Stimulated activated CD4-positive, alpha-beta T cell treated with anti-CD3 and anti-CD28 coated beads, Interleukin-1b, Interleukin-23, amount 100 ng/mL, for 24 hours (primary cell): Measurements from ENCODE around the gene OR2S2.
"Not testable (repeated sequence)": the region's sequence is repeated elsewhere in the genome, so short reads cannot be mapped to it uniquely, and the experiment has no call there.

ENCODE experiments used
- DNase-seq, 4 experiments: peaks; one replicate each; pipeline ENCODE4 v3.0.0-alpha.2; 2020; ENCODE audit warnings: low read depth in 4 of 4, low spot score in 1 of 4

Gene OR2S2

DNA sequence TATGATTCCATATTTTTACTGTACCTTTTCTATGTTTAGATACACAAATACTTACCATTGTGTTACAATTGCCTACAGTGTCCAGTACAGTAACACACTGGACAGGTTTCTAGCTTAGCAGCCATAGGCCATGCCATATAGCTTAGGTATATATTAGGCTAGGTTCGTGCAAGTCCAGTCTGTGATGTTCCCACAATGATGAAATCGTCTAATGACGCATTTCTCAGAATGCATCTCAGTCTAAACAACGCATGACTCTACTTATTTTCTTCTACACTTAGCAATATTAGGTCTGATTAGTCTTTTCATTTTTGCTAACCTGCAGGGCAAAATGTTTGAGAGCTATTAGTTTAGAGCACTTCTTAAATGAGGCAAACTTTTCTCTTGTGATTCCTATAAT is 22.7 kb downstream of the OR2S2 start:
- DNase-seq = no peak

GRCh38 chr9:35934069-35934468 is 23.9 kb downstream of the OR2S2 start:
- not testable (repeated sequence) for DNase-seq

DNA sequence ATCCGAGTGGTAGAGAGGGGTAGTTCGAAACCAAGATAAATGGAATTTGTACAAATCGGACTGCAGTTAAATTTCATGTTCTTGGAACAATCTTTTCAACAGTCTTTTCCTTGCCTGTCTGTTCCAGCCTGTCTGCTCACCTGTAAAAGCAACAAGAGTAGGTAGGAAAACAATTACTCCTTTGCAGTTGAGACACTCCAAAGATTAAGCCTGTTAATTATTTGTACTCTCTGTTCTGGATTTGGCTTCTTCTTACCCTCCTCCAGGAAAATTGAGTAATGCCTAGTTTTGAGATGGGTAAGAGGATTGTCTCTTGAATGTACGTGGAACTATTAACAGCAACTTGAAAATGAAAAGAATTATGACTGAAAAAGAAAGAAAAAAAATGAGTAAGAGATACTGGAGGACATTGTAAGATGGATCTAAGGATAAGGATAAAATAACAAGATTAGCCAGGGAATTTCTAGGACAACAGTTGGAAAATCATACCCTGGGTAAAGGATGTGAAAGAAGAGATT is 24.3 kb downstream of the OR2S2 start:
- DNase-seq = no peak

DNA sequence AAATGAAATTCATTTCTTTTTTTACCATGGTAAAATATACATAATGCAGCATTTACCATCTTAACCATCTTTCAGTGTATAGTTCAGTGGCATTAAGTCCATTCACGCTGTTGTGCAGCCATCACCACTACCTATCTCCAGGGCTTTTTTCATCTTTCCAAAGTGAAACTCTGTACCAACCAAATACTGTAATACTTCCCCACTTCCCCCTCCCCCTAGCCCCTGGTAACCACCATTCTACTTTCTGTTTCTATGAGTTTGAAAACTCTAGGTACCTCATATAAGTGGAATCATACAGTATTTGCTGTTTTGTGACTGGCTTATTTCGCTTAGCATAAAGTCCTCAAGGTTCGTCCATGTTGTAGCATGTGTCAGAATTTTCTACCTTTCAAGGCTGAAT is 25.2 kb downstream of the OR2S2 start:
- peak in 1 of 4 experiments; percentile 25 for DNase-seq

GRCh38 chr9:35930989-35931388 is 27.0 kb downstream of the OR2S2 start:
- no peak for DNase-seq

- no peak for DNase-seq
These were observed 27.4 kb downstream of the OR2S2 start for GRCh38 chr9:35930521-35930920.

GRCh38 chr9:35929453-35929718 is 28.6 kb downstream of the OR2S2 start:
- DNase-seq = no peak

- no peak for DNase-seq
These were observed 29.1 kb downstream of the OR2S2 start for GRCh38 chr9:35928591-35929452.

DNA sequence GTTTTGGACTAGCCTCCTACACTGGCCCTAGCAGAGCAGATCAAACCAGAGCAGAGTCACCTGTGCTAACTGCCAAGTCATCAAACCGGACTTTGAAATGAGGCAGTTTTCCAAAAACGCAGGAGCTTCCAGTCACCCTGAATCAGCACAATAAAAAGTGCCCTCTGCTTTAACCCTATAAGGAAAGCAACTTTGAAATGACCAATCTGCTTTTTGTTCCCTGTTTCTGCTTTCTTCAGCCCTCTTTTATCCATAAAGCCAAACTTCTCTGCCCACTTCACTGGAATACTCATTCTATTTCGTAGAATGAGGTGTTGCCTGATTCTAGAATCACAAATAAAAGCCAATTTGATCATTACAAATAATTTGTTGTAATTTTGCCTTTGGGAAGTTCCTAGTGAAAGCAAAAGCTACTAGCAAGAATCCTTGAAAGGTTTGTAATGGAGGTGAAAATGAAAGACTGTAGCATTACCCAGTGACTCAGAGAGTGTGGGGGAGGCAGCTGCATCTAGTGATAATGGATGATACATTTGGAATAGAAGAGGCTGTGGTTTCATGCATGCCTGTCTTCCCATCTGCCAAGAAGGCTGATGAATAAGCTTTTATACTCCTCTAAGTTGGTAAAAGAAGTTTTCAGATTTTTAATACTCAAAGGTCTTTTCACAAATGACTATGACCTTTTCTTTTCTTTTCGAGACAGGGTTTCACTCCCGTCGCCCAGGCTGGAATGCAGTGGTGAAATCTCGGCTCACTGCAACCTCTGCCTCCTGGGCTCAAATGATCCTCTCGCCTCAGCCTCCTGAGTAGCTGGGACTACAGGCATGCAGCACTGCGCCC is 33.8 kb downstream of the OR2S2 start:
- peak in 1 of 4 experiments; percentile 32 for DNase-seq

DNA sequence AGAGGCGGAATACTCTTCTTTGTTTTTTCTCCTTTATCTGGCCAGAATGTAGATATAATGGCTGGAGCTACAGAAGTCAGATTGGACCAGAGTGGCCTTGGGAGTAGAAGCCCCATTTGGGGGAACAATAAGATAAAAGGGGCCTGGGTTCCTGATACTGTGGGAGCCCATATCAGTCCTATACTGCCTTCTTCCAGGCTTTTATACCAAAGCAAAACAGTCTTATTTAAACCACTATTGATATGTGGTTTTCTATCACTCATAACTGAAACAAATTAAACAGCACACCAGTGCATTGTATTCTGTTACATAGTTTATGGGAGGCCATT is 34.4 kb downstream of the OR2S2 start:
- DNase-seq = no peak

DNA sequence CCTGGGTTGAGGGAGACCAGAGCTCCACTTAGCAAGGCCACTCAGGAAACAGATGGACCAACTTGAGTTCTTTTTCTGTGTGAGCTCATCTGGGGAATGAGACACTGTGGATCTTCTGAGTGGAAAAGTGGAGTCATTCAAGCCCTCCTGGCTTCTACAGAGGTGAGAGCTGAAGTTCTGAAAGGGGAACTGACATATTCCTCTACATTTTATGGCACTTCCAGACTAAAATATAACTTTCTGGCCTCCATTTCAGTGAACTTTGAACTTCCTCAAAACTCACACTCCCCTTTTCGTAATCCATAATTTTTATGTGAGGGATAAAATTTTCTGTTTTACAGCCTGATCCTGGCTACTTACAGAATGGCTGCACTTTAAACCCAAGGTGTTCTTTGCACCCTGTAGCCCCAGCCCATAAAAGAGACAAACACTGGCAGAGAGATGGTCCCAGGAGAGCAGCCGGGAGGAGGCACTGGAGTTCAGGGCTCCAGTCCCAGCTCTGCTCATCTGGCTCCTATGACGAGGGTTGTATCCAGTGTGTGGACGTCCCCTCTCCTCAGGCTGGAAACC is 37.8 kb downstream of the OR2S2 start:
- DNase-seq = no peak

GRCh38 chr9:35919212-35920008 is 38.5 kb downstream of the OR2S2 start:
- no peak for DNase-seq

- no peak for DNase-seq
These were observed 39.2 kb downstream of the OR2S2 start for GRCh38 chr9:35918780-35919179.

GRCh38 chr9:35917261-35917660 is 40.7 kb downstream of the OR2S2 start:
- DNase-seq = no peak

DNA sequence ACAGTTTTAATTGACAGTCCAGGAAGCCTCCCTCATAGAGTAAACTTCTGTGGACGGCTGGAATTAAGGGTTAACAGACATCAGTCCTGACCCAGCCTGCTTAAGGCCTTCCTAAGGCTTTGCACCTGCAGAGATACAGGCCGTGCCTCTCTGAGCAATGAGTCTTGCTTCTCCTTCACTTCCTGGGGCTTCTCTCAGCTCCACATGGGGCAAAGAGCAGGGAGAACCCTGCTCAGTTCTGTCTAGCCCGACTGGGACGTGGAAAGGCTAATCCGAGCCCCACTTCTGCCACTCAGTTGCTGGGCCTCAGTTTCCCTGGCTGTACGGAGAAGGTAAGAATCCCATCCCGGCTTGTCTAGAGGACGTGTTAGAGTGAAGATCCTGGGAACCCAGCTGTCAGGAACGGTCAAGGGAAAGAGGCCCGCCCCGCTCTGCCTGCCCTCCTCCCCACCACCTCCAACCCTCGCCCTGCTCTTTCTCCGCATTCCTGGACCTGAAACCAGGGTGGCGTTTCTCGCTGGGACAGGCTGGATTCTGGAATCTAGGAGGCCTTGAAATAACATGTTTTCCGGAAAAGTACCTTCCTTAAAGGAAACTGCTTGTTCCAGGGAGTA is 42.2 kb downstream of the OR2S2 start:
- DNase-seq = no peak

DNA sequence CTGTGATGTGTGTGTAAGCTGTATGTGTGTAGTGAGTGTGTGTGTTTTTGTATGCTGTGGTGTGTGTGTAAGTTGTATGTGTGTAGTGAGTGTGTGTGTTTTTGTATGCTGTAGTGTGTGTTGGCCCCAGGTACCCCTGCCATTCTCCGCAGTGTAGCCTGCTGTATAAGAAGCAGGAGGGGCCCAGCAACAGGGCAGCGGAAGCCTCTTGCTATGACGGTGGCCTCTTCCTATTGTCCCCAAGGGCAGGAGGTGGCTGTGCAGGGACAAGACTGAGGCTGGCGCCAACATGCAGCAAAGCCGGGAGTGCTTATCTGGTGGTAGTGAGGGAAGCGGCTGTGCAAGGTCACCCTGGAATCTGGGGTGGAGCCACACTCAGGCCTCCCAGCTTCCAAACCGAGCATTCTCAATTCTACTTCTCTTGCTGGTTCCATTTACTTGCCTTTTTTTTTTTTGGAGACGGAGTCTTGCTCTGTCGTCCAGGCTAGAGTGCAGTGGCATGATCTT is 43.6 kb downstream of the OR2S2 start:
- DNase-seq = no peak

- DNase-seq = not testable (repeated sequence)
These were observed 44.5 kb downstream of the OR2S2 start for GRCh38 chr9:35913429-35913828.

DNA sequence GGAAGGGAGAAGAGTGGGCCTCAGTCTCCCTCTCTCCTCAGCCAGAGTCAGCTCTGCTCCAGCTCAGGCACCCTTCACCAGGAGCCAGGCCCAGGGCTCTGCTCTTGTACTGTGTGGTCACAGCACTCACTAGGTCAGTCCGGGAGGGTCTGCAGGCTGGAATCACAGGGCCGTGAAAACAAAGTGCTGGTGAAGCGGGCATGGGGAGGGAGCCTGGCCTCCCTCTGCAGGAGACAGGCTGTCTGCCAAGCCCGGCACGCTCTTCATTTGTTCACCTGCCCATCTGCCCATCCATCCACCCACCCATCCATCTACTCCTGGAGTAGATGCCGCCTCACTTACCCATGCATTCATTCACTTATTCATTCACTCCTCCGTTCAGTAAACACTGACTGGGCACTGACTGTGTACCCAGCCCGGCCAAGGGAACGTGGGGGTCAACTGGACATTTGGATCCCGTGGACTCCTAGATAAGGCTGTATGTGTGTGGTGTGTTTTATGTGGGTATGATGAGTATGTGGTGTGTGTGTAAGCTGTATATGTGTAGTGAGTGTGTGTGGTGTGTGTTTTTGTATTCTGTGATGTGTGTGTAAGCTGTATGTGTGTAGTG is 45.1 kb downstream of the OR2S2 start:
- DNase-seq = no peak

- no peak for DNase-seq
These were observed 46.3 kb downstream of the OR2S2 start for GRCh38 chr9:35911690-35912089.
